SU-DHL-6 (cell line): ENCODE measurements around the gene TSHZ2.

Experiments
- H2AFZ ChIP-seq: fragments of 200-600 bp; sonication (generic); 2 replicates; pipeline ENCODE4 v1.6.1; 2014; ENCODE audit warnings: low read depth, mild to moderate bottlenecking, moderate library complexity, mixed read lengths, antibody characterized with exemption, low read length; ENCODE audit not compliant: severe bottlenecking
- H3F3A ChIP-seq: fragments of 200-600 bp; shearing (Covaris generic); 2 replicates; pipeline ENCODE4 v1.6.0; 2016; ENCODE audit warnings: antibody characterized with exemption, mild to moderate bottlenecking; ENCODE audit not compliant: insufficient read depth
- H3K27ac ChIP-seq: fragments of 200-600 bp; sonication (generic); 2 replicates; pipeline ENCODE4 v1.5.1; 2016; ENCODE audit warnings: low read depth, mild to moderate bottlenecking, low read length, moderate library complexity, mixed read lengths
- H3K27me3 ChIP-seq: fragments of 200-600 bp; sonication (generic), shearing (Covaris generic); 2 replicates; pipeline ENCODE4 v1.6.0; 2014; ENCODE audit warnings: mild to moderate bottlenecking, low read length
- H3K36me3 ChIP-seq: fragments of 200-600 bp; sonication (generic); 2 replicates; pipeline ENCODE4 v1.6.1; 2014; ENCODE audit warnings: mild to moderate bottlenecking, low read length, mixed read lengths
- H3K4me2 ChIP-seq: fragments of 300-600, 200-600 bp; shearing (Covaris generic), sonication (generic); 2 replicates; pipeline ENCODE4 v1.6.0; 2014; ENCODE audit warnings: low read length, low read depth, mild to moderate bottlenecking; ENCODE audit not compliant: poor library complexity, severe bottlenecking
- H3K4me3 ChIP-seq: fragments of 200-600 bp; sonication (generic); 2 replicates; pipeline ENCODE4 v1.5.1; 2014; ENCODE audit warnings: antibody characterized with exemption, low read length, mild to moderate bottlenecking, mixed read lengths; ENCODE audit not compliant: insufficient read depth, poor library complexity, severe bottlenecking
- H3K79me2 ChIP-seq: fragments of 200-600 bp; sonication (generic); 2 replicates; pipeline ENCODE4 v1.6.1; 2014; ENCODE audit warnings: mild to moderate bottlenecking, low read length, moderate library complexity; ENCODE audit not compliant: insufficient read depth
- H3K9ac ChIP-seq: fragments of 200-600 bp; sonication (generic); 2 replicates; pipeline ENCODE4 v1.7.0; 2014; ENCODE audit warnings: mild to moderate bottlenecking, low read length
- H3K9me2 ChIP-seq: fragments of 200-600 bp; sonication (generic); replicated peaks from 2 replicates; pipeline ENCODE4 v1.6.1; 2014; ENCODE audit warnings: low read length; ENCODE audit not compliant: insufficient read depth
- H3K9me3 ChIP-seq: fragments of 200-600 bp; sonication (generic); 2 replicates; pipeline ENCODE4 v1.6.1; 2014; ENCODE audit warnings: low read length, mixed read lengths; ENCODE audit not compliant: insufficient read depth
- H4K20me1 ChIP-seq: fragments of 200-600 bp; sonication (generic); 2 replicates; pipeline ENCODE4 v1.6.1; 2014; ENCODE audit warnings: low read depth, mild to moderate bottlenecking, antibody characterized with exemption, low read length, moderate library complexity, mixed read lengths
- CTCF ChIP-seq: fragments of 200-600 bp; sonication (generic); IDR thresholded peaks from one replicate; pipeline ENCODE4 v1.5.1; 2017; ENCODE audit warnings: antibody characterized with exemption, mild to moderate bottlenecking, low read length, moderate library complexity; ENCODE audit not compliant: insufficient read depth, poor library complexity, severe bottlenecking
- EZH2phosphoT487 ChIP-seq: fragments of 200-600 bp; sonication (generic), shearing (Covaris generic); conservative IDR thresholded peaks from 2 replicates; pipeline ENCODE4 v1.6.1; 2018; ENCODE audit warnings: mild to moderate bottlenecking, antibody characterized with exemption, low read length, moderate library complexity, mixed read lengths

TSHZ2 gene

GRCh38 chr20:53038299-53038698 is 66.1 kb downstream of the TSHZ2 start:
- Histone ChIP-seq H3K27ac (no peak overlapping the region), H4K20me1 (no peaks in the 10 kb centered on the region), H3K27me3 (no peaks in the 10 kb centered on the region), H3K4me2 (no peak overlapping the region), H3K9me3 (no peaks in the 10 kb centered on the region), H2AFZ (no peak overlapping the region), H3K9me2 (no peaks in the 10 kb centered on the region), H3K79me2 (no peaks in the 10 kb centered on the region), H3K4me3 (no peak overlapping the region), H3F3A (no peaks in the 10 kb centered on the region), H3K36me3 (no peaks in the 10 kb centered on the region), H3K9ac (no peak overlapping the region)
- no peak for TF ChIP-seq EZH2phosphoT487

- Histone ChIP-seq H3K9me2 (no peaks in the 10 kb centered on the region), H3K4me3 (no peak overlapping the region), H3K4me2 (peak overlapping the region; percentile 33), H4K20me1 (no peaks in the 10 kb centered on the region), H3K36me3 (no peaks in the 10 kb centered on the region), H3K9me3 (no peaks in the 10 kb centered on the region), H2AFZ (peak overlapping the region; percentile 11), H3K9ac (no peak overlapping the region), H3K79me2 (no peaks in the 10 kb centered on the region), H3K27me3 (no peaks in the 10 kb centered on the region), H3F3A (no peaks in the 10 kb centered on the region), H3K27ac (no peak overlapping the region)
- TF ChIP-seq CTCF (no peak), EZH2phosphoT487 (no peak)
Observed at GRCh38 chr20:53040693-53041589, 68.8 kb downstream of the TSHZ2 start.

- no peak overlapping the region for H3K4me2 ChIP-seq
- no peaks in the 10 kb centered on the region for H3K9me3 ChIP-seq
- H3K36me3 ChIP-seq = no peaks in the 10 kb centered on the region
- H3K4me3 ChIP-seq = no peak overlapping the region
- no peak overlapping the region for H3K27ac ChIP-seq
- H4K20me1 ChIP-seq = no peaks in the 10 kb centered on the region
- no peaks in the 10 kb centered on the region for H3F3A ChIP-seq
- H3K27me3 ChIP-seq = no peaks in the 10 kb centered on the region
- H2AFZ ChIP-seq = no peak overlapping the region
- H3K9me2 ChIP-seq = no peaks in the 10 kb centered on the region
- TF ChIP-seq CTCF (no peak), EZH2phosphoT487 (no peak)
- no peaks in the 10 kb centered on the region for H3K79me2 ChIP-seq
- H3K9ac ChIP-seq = no peak overlapping the region
Observed at GRCh38 chr20:53042521-53042920, 70.4 kb downstream of the TSHZ2 start.

- Histone ChIP-seq H3K79me2 (no peaks in the 10 kb centered on the region), H2AFZ (no peak overlapping the region), H3K4me3 (no peak overlapping the region), H3K4me2 (no peak overlapping the region), H4K20me1 (no peaks in the 10 kb centered on the region), H3K27ac (no peak overlapping the region), H3K9me3 (no peaks in the 10 kb centered on the region), H3F3A (no peaks in the 10 kb centered on the region), H3K9ac (no peak overlapping the region), H3K36me3 (no peaks in the 10 kb centered on the region), H3K27me3 (no peaks in the 10 kb centered on the region), H3K9me2 (no peaks in the 10 kb centered on the region)
- TF ChIP-seq EZH2phosphoT487 = no peak
- no peak for TF ChIP-seq CTCF
Observed at GRCh38 chr20:53044296-53044695, 72.1 kb downstream of the TSHZ2 start.
